Prostate gland (tissue), 2 donors: Measurements from ENCODE around the gene MYO15B.
"Not testable (repeated sequence)": the region's sequence is repeated elsewhere in the genome, so short reads cannot be mapped to it uniquely, and the experiment has no call there.

ENCODE experiments used
- POLR2A ChIP-seq: fragments of 450-650 bp; IDR thresholded peaks from one replicate; pipeline ENCODE4 v1.6.1; 2016; ENCODE audit warnings: antibody characterized with exemption, mild to moderate bottlenecking
- POLR2AphosphoS5 ChIP-seq: sonication (generic); formaldehyde crosslinking; IDR thresholded peaks from one replicate; pipeline ENCODE4 v1.6.1; 2017; ENCODE audit warnings: antibody characterized with exemption
- TF ChIP-seq, protein P1 (sequence below), 4 experiments: fragments of 200-600 bp in 2 of 4; fragments of 450-650 bp in 2 of 4; sonication (generic) in 2 of 4; IDR thresholded peaks; 1 replicate in 3 of 4; 2 replicates in 1 of 4; pipeline ENCODE4 v1.5.1; 2016 to 2019; ENCODE audit warnings: antibody characterized with exemption in 4 of 4, mild to moderate bottlenecking in 2 of 4, moderate library complexity in 2 of 4

DNA sequence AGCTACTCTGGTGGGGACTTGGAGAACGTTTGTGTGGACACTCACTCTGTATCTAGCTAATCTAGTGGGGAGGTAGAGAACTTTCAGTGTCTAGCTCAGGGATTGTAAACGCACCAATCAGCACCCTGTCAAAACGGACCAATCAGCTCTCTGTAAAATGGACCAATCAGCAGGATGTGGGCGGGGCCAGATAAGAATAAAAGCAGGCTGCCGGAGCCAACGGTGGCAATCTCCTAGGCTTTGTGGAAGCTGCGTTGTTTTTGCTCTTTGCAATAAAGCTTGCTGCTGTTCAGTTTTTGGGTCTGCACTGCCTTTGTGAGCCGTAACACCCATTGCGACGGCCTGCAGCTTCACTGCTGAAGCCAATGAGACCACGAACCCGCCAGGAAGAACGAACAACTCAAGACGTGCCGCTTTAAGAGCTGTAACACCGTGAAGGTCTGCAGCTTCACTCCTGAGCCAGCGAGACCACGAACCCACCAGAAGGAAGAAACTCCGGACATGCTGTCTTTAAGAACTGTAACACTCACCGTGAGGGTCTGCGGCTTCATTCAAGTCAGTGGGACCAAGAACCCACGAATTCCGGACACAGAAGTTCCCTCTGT is 6.4 kb upstream of the MYO15B start:
- TF ChIP-seq, protein P1, sequence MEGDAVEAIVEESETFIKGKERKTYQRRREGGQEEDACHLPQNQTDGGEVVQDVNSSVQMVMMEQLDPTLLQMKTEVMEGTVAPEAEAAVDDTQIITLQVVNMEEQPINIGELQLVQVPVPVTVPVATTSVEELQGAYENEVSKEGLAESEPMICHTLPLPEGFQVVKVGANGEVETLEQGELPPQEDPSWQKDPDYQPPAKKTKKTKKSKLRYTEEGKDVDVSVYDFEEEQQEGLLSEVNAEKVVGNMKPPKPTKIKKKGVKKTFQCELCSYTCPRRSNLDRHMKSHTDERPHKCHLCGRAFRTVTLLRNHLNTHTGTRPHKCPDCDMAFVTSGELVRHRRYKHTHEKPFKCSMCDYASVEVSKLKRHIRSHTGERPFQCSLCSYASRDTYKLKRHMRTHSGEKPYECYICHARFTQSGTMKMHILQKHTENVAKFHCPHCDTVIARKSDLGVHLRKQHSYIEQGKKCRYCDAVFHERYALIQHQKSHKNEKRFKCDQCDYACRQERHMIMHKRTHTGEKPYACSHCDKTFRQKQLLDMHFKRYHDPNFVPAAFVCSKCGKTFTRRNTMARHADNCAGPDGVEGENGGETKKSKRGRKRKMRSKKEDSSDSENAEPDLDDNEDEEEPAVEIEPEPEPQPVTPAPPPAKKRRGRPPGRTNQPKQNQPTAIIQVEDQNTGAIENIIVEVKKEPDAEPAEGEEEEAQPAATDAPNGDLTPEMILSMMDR (IDR thresholded peaks at IDR 0.05), result not testable (repeated sequence)
- not testable (repeated sequence) for TF ChIP-seq POLR2AphosphoS5, POLR2A
